ENCODE data around the gene KIAA0232.
"Not testable (repeated sequence)": the region's sequence is repeated elsewhere in the genome, so short reads cannot be mapped to it uniquely, and the experiment has no call there.

The KIAA0232 gene

GRCh38 chr4:6887591-6888371 lies 105.3 kb downstream of the KIAA0232 start:
- no peak for DNase-seq

GRCh38 chr4:6888506-6889071 lies 106.1 kb downstream of the KIAA0232 start:
- no peak for DNase-seq

- no peak for DNase-seq
Measured at GRCh38 chr4:6889101-6889735, 106.7 kb downstream of the KIAA0232 start.

GRCh38 chr4:6889736-6890324 lies 107.3 kb downstream of the KIAA0232 start:
- DNase-seq: no peak

GRCh38 chr4:6890358-6890757 lies 107.8 kb downstream of the KIAA0232 start:
- DNase-seq: no peak

- not testable (repeated sequence) for DNase-seq
Measured at GRCh38 chr4:6890971-6891370, 108.4 kb downstream of the KIAA0232 start.

- DNase-seq: no peak
Measured at GRCh38 chr4:6891436-6892170, 109.1 kb downstream of the KIAA0232 start.

- peak; percentile 42 to 43 for DNase-seq
Measured at GRCh38 chr4:6892190-6892908, 109.8 kb downstream of the KIAA0232 start.

- no peak for DNase-seq
Measured at GRCh38 chr4:6892909-6893202, 110.3 kb downstream of the KIAA0232 start.

GRCh38 chr4:6893449-6894085 lies 111.0 kb downstream of the KIAA0232 start:
- no peak for DNase-seq

GRCh38 chr4:6894086-6894478 lies 111.6 kb downstream of the KIAA0232 start:
- no peak for DNase-seq

- DNase-seq: no peak
Measured at GRCh38 chr4:6894528-6895498, 112.3 kb downstream of the KIAA0232 start.

- DNase-seq: no peak
Measured at GRCh38 chr4:6896035-6896434, 113.5 kb downstream of the KIAA0232 start.

- no peak for DNase-seq
Measured at GRCh38 chr4:6898763-6899162, 116.2 kb downstream of the KIAA0232 start.

- no peak for DNase-seq
Measured at GRCh38 chr4:6900181-6900812, 117.8 kb downstream of the KIAA0232 start.

GRCh38 chr4:6900956-6901355 lies 118.4 kb downstream of the KIAA0232 start:
- no peak for DNase-seq

- no peak for DNase-seq
Measured at GRCh38 chr4:6901669-6902317, 119.3 kb downstream of the KIAA0232 start.

GRCh38 chr4:6902318-6903042 lies 120.0 kb downstream of the KIAA0232 start:
- DNase-seq: no peak
